Measurements from ENCODE around the gene VWA8.

VWA8 gene

DNA sequence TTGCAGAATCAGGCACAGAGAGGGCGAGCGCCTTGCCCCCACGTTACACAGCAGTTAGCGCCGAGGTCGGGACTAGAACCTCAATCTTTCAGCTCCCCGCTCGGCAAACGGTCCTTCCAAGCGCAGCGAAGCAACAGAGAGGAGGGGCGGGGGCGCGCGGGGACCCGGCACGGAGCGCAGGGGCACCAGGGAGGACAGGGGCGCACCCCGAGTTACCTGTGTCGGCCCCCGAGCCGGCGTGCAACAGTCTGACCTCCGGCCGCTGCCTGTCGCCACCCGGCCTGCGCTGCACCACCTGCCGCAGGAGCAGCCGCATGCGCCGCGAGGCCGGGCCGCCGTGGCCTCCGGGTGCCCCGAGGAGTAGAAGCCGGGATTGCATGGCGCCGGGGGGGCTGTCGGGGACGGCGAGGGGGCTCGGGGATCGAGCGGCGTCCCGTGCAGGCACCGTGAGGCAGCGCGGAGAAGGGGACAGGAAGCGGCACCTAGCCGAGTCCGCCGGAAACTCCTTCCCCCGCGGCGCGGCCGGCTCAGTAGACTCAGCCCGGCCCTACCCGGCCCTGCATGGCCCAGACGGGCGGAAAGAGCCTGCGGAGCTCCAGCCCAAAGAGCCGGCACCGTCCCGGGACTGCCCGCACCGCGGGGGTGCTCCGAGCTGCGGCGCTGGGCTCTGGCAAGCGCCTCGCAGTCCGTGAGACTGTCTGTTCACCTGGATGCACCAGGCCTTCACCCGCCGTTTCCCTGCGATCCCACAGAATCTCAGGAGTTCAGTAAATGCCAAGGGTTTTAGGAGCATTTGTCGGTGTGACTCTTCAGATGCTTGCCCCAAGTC, at the start of gene VWA8:
TSS of gene VWA8 (minus strand) at position 473 of the 829 bp plus-strand sequence. CDS start at position 379, 94 bp downstream.
- DNase-seq: peak; percentile 62 to 76

DNA sequence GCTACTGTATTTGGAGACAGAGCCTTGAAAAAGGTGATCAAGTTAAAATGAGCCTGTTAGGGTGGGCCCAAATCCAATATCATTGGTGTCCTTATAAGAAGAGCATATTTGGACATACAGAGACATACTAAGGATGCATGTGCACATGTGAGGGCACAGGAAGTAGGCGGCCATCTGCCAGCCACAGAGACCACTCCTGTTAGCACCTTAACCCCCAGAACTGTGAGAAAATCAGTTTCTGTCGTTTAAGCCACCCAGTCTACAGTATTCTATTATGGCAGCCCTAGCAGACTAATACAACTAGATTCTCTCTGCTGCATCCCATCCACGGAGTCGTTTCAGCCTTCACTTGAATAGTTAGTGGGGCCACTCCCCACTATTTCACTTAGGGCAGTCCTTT, 48.1 kb upstream of the VWA8 start:
- no peak for DNase-seq

DNA sequence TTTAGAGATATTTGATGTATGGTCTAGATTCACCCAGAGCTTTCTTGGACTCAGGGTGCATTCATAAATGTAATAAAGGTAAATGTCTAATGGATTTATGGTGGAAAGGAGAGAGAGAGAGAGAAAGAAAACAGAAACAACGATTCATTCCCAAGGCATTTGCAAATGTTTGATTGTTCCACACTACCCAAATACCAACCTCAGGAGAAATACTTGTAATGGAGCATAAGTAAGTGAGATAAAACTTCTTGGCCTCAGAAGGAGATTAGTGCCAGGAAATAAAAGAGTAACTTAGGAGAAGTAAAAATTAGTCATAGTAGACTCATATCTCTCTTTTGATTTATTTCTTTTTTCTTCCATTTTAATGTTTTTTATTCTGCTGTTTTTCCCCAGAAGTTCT, 46.9 kb upstream of the VWA8 start:
- DNase-seq: no peak

DNA sequence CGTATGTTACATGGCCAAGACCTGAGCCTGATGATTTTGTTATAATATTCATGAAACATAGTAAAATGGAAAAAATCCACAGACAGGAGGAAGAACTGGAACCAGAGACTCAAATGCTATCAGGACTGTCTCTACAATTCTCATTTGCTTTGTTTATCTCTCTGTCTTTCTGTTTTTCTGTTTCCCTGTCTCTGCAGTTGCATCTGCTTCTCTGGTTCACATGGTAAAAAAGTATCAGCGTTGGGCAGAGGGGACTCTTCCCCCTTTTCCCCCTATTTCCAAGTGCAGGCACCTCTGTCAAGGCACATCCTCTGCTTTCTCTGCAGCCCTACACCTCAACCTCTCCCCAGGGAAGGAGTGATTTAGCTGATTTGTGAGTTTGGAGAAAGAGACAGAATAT, 41.2 kb upstream of the VWA8 start:
- DNase-seq: no peak

DNA sequence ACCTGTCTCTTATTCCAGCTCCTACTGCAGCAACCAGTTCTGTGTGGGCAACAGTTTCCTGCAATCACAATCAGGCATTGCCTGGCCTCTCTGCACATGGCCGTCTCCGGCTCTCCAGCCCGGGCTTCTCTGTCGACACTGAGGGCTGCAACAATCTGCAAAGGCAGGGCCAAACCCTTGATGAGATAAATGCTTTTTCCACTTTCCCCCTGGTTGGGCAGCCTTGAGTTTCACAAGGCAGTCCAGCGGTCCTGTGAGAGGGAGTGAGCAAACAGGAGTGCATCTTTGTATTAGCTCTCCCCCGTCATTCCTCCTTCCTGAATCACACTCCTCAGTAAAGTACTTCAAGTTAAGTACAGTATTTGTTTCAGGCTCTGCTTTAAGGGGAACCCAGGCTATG, 40.7 kb upstream of the VWA8 start:
- no peak for DNase-seq

DNA sequence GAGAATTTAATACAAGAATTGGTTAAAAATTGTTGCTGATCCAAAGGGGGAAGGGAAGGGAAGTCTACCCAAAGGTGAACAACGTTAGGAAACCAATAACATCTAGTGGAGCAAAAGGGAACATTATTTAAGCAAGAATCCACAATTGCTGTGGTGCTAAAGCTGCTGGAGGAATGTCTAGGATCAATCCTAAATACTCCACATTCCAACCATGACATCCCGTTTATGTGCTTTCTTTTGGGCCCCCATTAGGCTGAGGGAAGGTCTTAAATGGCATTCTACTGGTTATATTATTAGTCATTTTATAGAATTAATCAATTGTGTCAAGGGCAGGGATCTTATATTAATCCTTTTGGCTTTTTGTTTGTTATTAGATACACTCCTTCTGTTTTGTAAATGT, 39.9 kb upstream of the VWA8 start:
- DNase-seq: no peak

DNA sequence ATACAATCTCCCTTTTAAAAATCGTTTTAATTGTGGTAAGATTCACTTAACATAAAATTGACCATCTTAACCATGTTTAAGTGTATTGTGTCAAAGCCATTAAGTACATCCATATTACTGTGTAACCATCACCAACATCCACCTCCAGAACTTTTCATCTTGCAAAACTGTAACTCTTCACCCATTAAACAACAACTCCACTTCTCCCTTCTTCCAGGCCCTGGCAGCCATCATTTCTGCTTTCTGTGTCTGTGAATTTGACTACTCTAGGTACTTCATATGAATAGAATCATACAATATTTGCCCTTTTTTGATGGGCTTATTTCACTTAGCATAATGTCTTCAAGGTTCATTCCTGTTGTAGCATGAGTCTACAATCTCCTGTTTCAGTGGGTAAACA, 36.5 kb upstream of the VWA8 start:
- DNase-seq: no peak

DNA sequence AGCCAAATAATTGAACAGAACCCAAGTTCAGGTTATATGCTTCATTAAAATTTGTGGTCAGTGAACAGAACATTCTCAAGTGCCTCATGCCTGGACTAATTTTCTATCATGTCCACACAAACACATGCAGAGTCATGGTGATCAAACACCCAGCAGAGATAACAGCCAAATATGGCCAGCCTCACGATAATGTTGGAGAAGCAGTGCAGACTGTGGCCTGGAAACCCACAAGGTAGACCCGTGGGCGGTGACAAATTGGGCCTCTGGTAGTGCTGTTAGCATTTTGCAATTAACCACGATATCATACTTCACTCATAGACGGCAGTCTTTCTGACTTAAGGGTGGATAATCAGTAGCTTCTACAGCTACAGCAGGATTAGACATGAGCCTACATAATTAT, 35.0 kb upstream of the VWA8 start:
- no peak for DNase-seq

DNA sequence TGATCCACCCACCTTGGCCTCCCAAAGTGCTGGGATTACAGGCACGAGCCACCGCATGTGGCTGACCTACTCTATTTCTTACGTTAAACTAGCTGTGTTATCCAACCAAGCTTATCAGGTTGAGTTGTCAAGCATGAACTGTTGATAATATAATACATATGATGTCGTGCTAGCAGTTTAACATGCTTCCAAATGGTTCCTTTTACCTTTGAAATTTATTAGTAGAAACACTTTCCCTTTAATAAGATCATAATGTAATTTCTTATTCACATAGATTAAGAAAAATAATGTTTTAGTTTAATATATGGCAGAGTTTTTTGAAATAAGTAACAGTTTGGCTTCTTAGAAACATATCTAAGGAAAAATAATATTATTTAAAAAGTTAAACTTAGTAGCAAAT, 34.4 kb upstream of the VWA8 start:
- no peak for DNase-seq

DNA sequence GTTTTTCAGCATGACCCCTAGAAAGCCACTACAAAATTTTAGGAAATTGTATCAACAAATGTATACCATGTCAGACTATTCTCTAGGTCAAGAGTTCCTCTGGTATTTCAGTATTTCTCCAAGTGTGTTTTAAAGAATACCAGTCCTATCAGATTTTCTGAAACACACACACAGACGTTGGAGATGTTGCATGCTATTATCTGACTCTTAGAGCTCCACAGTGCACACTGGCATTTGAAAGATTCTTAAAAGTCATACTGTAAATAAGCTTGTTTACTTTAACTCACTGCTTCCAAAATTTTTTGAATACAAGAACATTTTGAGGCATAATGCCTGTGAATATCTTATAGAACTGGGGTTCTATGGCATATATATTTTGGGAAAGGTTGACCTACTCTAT, 33.8 kb upstream of the VWA8 start:
- DNase-seq: no peak

DNA sequence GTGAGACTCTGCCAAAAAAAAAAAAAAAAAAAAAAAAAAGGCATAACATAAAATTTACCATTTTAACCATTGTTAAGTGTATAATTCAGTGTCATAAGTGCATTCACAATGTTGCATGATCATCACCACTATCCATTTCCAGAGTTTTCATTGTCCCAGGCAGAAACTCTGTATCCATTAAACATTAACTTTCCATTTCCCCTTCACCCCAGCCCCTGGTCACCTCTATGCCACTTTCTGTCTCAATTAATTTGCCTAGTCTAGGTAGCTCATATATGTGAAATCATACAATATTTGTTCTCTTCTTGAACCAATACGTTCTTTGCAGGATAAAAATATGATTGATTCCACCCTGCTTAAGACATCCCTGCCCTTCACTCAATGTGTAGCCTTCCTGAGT, 31.0 kb upstream of the VWA8 start:
- DNase-seq: no peak

DNA sequence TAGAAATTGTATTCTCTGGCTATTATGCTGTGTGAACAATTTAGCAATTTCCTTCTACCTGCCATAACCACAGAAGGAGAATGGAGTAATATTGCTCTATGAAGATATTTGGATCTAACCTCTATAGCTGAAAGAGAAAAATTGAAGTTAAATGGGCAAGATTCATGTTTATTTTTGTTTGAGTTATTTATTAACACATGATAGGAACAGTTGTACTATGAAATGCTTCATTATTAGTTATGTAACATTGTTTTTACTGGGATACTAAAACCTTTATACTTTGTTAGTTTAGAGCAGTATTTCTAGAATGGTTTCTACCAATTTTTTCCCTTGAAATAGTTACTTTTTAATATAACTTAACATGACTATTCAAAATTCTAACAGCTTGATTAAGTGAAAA, 27.3 kb upstream of the VWA8 start:
- no peak for DNase-seq

DNA sequence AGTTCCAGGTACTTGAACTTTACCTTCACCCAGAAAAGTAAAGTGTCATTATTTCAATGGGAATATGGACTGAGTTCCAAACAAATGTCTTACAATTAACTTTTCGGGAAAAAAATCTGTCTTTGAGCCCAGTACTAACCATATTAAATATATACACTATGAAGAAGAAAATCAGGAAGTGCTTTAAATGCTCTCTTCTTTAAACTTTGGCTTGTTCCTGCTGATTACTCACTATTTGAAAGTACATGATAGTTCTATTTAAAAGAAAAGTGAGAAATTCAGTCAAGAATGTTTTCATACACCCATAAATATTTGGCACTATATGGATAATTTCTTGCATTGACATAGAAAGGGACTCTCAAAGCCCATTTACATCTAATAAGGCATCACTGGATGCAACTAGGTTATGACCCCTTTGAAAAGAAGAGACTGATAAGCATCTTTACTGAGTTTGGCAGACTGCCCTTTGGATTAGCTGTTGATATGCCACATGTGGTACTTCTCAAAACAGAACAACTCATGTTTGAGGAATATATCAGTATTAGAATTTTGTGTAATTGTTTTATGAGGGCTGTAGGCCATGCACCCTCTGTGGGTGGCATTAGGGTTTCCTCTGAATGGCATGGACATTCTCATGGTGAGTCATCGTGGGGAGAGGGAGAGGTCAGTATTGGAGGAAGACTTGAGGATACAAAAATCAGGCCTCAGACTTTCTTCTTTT, 25.0 kb upstream of the VWA8 start:
- DNase-seq: no peak

DNA sequence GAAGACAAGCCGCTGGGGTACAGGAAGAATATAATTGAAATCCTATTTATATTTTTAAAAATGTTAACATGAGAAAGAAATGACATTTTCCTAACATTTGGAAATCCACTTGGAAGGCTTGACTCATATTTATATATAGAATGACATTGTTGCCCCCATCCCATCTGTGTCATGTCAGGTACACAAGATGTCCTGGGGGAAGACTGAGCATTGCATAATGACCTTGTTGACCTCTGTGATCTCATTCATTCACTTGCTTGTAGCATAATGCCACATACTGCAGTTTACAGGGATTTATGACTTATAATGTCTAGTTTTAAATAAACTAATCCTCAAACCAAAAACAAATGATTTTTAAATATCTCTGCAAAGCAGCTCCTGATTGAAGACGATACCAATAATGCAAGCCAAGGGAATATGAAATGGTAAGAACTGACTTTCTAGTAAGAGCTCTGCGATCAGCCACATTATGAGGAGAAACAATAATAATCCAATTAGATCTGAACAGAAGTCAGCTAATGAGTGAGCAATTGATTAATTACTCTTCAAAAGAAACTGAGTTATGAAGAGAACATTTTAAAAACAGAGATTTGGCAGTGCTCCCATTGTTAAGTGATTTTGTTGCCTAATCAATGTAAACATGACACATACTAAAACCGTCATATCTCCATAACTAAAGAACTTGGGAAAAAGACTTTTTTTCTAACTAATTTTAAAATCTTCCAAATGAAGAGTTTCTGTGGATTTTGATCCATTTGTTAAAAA, 21.2 kb upstream of the VWA8 start:
- DNase-seq: no peak

DNA sequence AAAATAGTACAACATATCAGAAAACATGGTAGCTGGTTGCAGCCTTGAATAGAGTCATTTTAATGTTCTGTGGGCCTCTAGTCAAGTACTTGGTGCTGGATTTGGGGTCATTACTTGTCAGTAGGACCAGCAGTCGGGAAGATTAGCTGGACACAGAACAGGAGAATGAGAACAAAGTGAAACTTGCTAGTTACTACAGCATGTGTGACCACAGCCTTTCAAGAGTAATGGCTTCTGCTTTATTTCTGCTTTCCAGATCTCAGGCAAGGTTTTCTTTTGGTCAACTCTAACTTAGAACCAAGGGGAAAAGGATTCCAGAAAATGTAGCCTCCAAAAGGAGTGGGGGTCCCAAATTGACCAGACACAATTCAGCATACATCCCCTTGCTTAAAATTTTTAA, 17.1 kb upstream of the VWA8 start:
- DNase-seq: no peak

DNA sequence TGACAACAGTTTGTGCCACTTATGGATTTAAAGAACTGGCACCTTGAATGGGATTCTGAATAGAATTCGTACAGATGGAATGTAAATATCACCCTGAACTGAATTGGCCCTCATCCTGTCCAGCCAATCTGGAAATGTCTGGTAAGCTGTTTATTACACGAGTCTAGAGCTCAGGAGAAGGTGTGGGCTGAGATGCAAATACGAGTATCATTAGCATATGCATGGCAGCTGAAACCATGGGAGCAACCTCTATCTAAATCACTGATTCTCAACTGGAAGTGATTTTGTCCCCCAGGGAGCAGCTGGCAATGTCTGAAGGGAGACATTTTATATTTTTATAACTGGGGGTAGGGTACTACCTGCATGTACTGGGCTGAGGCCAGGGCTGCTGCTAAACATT, 15.6 kb upstream of the VWA8 start:
- no peak for DNase-seq

DNA sequence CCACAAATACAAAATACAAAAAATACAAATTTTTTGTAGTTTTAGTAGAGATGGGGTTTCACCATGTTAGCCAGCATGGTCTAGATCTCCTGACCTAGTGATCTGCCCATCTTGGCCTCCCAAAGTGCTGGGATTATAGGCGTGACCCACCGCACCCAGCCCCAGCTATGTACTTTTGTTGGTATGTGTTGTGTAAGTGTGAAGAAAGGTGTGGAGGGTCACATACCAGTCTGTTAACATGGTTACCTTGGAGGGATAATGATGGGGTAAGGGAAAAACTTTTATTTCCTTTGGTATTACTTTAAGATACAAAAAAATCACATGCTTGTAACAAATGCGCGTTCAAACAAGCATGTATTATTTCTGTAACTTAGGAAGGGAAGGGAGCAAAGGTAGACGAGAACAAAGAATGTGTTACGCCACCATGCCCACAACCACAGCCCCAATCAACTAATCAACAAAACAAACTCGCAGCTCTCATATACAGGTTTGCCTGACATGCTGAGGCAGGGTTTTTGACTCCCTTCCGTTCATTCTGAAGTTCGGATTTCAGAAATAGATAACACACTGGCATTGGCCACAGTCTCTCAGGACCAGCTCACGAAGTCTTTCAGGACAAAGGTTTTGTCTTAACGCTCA, 13.5 kb upstream of the VWA8 start:
- no peak for DNase-seq

DNA sequence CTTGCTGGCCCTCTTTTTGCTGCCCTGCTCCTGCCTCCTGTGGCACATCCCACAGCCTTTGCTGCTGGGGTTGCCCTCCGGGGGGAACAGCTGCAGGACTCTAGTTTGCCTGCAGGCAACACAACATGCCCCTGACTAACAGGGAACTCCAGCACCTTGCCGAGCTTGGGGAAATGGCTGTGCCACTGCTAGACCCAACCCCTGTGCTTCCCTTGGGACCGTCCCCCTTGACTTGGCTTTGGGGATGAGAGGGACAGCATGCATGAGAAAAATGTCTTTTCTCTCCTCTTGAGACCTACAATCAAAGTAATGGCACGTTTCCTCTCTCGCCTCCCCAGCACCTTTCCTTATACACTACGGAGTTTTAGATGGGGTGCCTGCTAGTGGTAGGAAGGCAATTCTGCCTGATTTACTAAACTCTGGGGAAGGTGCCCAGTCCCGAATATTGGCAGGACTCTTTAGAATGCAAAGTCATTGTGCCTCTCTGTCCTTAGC, 12.4 kb upstream of the VWA8 start:
- no peak for DNase-seq

DNA sequence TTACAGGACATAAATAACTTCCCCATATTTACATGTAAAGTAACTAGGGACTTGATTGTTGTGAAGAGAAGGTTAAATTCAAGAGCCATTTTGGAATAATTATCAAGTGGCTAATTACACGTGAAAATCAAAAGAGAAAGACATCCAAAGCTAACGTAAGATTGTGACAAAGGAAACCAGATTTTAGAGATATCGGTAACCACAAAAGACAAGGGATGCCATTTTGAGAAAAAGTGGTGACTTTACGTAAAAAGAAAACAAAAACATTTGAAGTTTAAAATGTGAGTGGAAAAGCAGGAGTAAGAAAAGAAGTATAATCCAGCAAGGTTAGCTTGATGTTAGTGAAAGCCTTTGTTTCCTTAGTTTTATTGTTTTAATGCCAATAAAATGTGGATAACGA, 10.9 kb upstream of the VWA8 start:
- DNase-seq: no peak

DNA sequence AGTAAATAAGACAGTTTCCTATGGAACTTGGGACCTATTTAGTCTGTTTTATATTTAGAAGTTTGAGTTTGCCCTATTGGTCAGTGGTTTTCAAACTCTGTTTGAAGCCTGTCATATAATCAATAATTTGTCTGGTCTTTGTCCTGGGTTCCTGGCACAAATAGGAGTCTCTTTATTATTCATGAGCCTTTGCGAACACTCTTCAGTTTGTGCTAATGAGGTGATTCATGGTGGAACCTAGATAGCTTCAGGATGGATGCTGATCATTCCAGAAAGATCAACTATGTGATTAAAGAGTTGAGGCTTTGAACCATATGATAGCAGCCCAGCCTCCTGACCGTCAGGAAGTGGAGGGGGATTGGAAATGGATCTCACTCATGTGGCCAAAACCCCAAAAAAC, 10.0 kb upstream of the VWA8 start:
- no peak for DNase-seq

DNA sequence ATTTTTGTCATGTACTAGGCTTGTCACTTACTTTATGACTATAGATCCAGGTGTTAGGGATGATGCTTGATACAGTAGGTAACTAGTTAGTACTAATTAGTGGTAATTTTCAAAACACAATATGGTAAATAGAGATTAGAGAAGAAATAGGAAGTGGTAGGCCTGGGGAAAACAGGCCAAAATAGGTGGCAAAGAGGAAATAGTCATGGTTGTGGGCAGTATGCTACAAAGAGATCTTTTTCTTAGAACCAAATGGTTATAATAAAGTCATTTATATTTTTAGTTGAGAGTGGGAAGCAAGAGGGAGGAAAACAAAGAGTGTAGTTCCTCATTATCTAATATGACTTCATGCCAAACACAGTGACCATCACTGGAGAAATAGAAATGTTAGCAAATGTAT, 9.1 kb upstream of the VWA8 start:
- no peak for DNase-seq

DNA sequence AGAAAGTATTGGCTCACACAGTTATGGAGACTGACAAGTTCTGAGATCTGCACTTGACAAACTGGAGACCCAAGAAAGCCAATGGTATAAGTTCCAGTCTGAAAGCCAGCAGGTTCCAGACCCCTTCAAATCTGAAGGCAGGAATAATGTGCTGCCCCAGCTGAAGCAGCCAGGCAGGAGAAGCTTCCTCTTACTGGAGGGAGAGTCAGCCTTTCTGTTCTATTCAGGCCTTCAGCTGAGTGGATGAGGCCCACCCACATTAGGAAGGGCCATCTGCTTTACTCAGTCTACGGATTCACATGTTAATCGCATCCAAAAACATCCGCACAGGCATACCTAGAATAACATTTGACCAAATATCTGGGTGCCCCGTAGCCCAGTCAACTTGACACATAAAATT, 8.2 kb upstream of the VWA8 start:
- DNase-seq: no peak

DNA sequence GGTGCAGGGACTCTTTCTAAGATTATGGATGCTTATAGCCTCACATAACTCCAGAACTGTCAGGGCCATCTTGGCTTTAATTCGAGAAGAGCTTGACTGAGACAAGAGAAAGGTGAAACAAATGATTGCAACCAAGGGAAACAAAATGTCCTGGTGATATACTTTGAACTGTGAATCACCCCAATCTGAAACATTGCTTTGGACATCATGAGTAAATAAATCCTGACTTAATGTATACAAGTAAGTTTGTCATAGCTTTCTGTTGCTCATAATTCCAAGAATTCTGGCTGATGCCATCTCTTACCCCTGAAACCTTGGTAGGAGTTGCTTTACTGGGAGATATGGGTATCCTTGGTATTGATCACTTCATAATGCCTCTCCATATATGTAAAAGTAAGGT, 5.8 kb upstream of the VWA8 start:
- no peak for DNase-seq
